Measurements from ENCODE around the gene SMYD4. TPM values are rescaled to one million over a fixed set of nuclear protein-coding genes. Genes with fewer than 3 reads are reported as not detected.
A peak's percentile ranks its signal among the peaks of the same experiment; 100 is the strongest.

SMYD4 gene
- total RNA-seq, 1 donor from 2014 or later: 17.8 TPM

DNA sequence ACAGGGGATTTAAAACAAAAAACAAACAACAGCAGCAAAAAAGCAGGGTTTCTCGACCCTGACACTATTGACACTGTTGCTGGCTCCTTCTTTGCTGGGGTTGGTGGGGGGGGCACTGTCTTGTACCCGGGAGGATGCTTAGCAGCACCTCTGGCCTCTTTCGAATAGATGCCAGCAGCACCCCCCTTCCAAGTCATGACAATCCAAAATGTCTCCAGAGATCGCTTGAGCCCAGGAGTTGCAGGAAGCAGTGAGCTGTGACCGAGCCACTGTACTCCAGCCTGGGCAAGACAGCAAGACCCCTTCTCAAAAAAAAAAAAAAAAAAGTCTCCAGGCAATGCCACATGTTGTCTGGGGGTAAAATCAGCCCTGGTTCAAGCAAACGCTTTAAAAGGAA lies 47.5 kb downstream of the SMYD4 start:
- peaks cover 25% of the 10 kb centered on the region for H3K36me3 ChIP-seq
- H3K4me3 ChIP-seq: no peak overlapping the region
- no peak for ATAC-seq

DNA sequence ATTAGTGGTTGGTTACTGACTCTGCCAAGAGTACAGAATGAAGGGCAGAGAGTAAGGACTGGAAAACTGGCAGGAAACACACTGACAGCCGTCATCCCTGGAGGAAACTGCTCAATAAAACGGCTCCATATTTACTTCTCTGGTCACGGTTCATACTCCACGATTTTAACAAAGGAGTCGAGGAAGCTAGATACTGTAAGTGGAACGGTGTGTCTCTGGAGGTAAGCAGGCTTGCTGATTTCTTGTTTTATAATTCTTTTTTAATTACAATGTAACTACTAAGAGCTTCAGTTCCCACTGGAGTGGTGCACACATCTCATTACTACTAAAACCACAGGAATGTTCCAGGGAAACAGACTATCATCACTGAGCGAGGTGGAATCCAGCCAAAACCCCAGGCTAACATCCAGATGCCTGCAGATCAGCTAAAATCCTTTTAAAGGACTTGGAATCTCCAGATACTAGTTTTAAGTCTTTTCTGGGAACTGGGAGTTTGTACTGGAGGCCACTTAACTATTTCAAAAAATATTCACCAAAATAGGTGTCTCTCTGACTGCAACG lies 50.1 kb downstream of the SMYD4 start:
- peak; percentile 5 for ATAC-seq
- Histone ChIP-seq H3K27ac (peak overlapping the region; percentile 99), H3K36me3 (peaks cover 25% of the 10 kb centered on the region), H3K27me3 (no peaks in the 10 kb centered on the region), H3K4me1 (peaks cover 53% of the 10 kb centered on the region), H3K4me3 (no peak overlapping the region), H3K9me3 (no peaks in the 10 kb centered on the region)
- intact Hi-C loops (cut with DNase I): loop anchor here (10.0 kb wide), 2 partner anchors 65 to 105 kb away; partner anchors contain the start of gene TLCD2
- TF ChIP-seq, protein P1, sequence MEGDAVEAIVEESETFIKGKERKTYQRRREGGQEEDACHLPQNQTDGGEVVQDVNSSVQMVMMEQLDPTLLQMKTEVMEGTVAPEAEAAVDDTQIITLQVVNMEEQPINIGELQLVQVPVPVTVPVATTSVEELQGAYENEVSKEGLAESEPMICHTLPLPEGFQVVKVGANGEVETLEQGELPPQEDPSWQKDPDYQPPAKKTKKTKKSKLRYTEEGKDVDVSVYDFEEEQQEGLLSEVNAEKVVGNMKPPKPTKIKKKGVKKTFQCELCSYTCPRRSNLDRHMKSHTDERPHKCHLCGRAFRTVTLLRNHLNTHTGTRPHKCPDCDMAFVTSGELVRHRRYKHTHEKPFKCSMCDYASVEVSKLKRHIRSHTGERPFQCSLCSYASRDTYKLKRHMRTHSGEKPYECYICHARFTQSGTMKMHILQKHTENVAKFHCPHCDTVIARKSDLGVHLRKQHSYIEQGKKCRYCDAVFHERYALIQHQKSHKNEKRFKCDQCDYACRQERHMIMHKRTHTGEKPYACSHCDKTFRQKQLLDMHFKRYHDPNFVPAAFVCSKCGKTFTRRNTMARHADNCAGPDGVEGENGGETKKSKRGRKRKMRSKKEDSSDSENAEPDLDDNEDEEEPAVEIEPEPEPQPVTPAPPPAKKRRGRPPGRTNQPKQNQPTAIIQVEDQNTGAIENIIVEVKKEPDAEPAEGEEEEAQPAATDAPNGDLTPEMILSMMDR (IDR thresholded peaks at IDR 0.05): no peak
- no peak for DNase-seq

More for the DNA sequence above, 47.5 kb downstream of the SMYD4 start:
- intact Hi-C loops (cut with DNase I): loop anchor here (10.0 kb wide), 2 partner anchors 67 to 107 kb away; partner anchors contain the start of gene TLCD2
- no peaks in the 10 kb centered on the region for H3K9me3 ChIP-seq
- TF ChIP-seq, protein P1 (IDR thresholded peaks at IDR 0.05): no peak
- peaks cover 69% of the 10 kb centered on the region for H3K4me1 ChIP-seq
- no peaks in the 10 kb centered on the region for H3K27me3 ChIP-seq
- peak overlapping the region; percentile 99 for H3K27ac ChIP-seq
- no peak for DNase-seq

DNA sequence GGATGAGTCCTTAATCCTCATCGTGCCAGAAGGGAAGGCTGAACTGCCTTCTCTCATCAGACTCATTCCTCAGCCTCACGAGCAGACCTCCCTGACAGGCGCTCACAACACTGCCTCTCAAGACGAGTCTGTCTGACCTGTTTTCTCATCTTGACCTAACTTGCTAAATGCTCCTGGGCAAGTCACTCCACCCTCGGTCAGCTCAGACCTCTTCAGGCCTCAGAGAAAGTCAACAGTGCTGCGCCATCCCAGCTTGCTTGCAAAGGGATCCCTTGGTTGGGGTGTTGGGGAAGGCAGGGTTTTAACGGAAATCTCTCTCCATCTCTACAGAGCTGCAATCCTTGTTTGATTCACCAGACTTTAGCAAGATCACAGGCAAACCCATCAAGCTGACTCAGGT lies 52.8 kb downstream of the SMYD4 start:
- TF ChIP-seq, protein P1 (IDR thresholded peaks at IDR 0.05): no peak
- intact Hi-C loops (cut with DNase I): no loop called here
- Histone ChIP-seq H3K4me1 (peaks cover 38% of the 10 kb centered on the region), H3K4me3 (no peak overlapping the region), H3K9me3 (no peaks in the 10 kb centered on the region), H3K27me3 (no peaks in the 10 kb centered on the region), H3K36me3 (peaks cover 25% of the 10 kb centered on the region), H3K27ac (no peak overlapping the region)
- DNase-seq: no peak
- ATAC-seq: no peak

DNA sequence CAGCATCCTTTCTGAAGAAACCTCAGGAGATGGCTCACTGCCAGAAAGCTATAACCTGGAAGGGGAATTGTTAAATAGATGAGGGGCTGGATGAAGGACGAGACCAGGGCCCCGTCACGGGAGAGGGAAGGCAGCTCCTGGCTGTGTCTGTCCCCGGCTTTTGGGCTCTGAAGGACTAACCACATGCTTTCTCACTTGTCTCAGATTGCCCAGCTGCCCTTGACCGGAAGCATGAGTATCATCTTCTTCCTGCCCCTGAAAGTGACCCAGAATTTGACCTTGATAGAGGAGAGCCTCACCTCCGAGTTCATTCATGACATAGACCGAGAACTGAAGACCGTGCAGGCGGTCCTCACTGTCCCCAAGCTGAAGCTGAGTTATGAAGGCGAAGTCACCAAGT lies 53.4 kb downstream of the SMYD4 start:
- Histone ChIP-seq H3K27me3 (no peaks in the 10 kb centered on the region), H3K4me1 (peaks cover 33% of the 10 kb centered on the region), H3K36me3 (peaks cover 25% of the 10 kb centered on the region), H3K27ac (no peak overlapping the region), H3K9me3 (no peaks in the 10 kb centered on the region), H3K4me3 (no peak overlapping the region)
- ATAC-seq (no peak), DNase-seq (no peak)
- intact Hi-C loops (cut with DNase I): no loop called here
- TF ChIP-seq, protein P1 (IDR thresholded peaks at IDR 0.05): no peak

DNA sequence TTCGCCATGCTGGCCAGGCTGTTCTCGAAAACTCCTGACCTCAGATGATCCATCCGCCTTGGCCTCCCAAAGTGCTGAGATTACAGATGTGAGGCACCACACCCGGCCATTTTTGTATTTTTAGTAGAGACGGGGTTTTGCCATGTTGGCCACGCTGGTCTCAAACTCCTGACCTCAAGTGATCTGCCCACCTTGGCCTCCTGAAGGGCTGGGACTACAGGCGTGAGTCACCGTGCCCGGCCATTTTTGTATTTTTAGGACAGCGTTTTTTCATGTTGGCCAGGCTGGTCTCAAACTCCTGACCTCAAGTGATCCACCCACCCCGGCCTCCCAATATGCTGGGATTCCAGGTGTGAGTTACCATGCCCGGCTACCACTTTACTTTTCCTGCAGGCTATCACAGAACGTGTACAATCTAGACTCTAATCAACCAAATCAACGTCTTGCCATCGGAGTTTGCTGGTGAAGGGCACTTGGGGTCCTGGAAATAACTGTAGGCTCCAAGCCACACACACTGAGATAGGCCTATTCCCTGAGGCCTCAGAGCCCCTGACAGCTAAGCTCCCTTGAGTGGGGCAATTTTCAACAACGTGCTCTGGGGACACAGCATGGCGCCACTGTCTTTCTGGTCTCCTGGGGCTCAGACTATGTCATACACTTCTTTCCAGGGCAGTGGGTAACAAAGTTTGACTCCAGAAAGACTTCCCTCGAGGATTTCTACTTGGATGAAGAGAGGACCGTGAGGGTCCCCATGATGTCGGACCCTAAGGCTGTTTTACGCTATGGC lies 55.1 kb downstream of the SMYD4 start:
- Histone ChIP-seq H3K27ac (peak overlapping the region; percentile 9), H3K36me3 (peaks cover 25% of the 10 kb centered on the region), H3K9me3 (no peaks in the 10 kb centered on the region), H3K4me1 (peaks cover 24% of the 10 kb centered on the region), H3K27me3 (no peaks in the 10 kb centered on the region), H3K4me3 (no peak overlapping the region)
- TF ChIP-seq, protein P1 (IDR thresholded peaks at IDR 0.05): no peak
- no peak for ATAC-seq
- DNase-seq: no peak
- intact Hi-C loops (cut with DNase I): no loop called here

All from upper lobe of right lung (tissue), 1 donor.